Prostate gland (tissue), 2 donors: ENCODE measurements around the gene AUTS2. TPM values are rescaled to one million over a fixed set of nuclear protein-coding genes. Genes with fewer than 3 reads are reported as not detected.

Source experiments
- DNase-seq: peaks from one replicate; pipeline ENCODE4 v3.0.0-alpha.2; 2019; ENCODE audit warnings: low spot score
- H3K27ac ChIP-seq, 2 donors: fragments of 200-600 bp; sonication (generic); 2 replicates each; pipeline ENCODE4 v1.5.1; 2017 to 2019
- H3K27me3 ChIP-seq: fragments of 200-600 bp; sonication (generic); replicated peaks from 2 replicates; pipeline ENCODE4 v1.5.1; 2019; ENCODE audit not compliant: insufficient read depth
- H3K36me3 ChIP-seq, 2 donors: fragments of 200-600 bp; sonication (generic); 1 replicate in 1 of 2; 2 replicates in 1 of 2; pipeline versions ENCODE4 v1.5.1 to v1.8.1; 2017 to 2019
- H3K4me1 ChIP-seq: fragments of 200-600 bp; sonication (generic); replicated peaks from 2 replicates; pipeline ENCODE4 v1.5.1; 2019
- H3K4me3 ChIP-seq, 2 donors: fragments of 200-600 bp; sonication (generic); 2 replicates each; pipeline ENCODE4 v1.5.1; 2017 to 2019
- H3K9me3 ChIP-seq: fragments of 200-600 bp; sonication (generic); 2 replicates; pipeline ENCODE4 v1.5.1; 2017
- POLR2A ChIP-seq: fragments of 450-650 bp; IDR thresholded peaks from one replicate; pipeline ENCODE4 v1.6.1; 2016; ENCODE audit warnings: antibody characterized with exemption, mild to moderate bottlenecking
- POLR2AphosphoS5 ChIP-seq: sonication (generic); formaldehyde crosslinking; IDR thresholded peaks from one replicate; pipeline ENCODE4 v1.6.1; 2017; ENCODE audit warnings: antibody characterized with exemption
- WGBS: methylation state at CpG from one replicate; pipeline ENCODE4 v1.1.5; 2018; 5-methylcytosine and 5-hydroxymethylcytosine counted together
- intact Hi-C: fragments of 100-400 bp; cut with DNase I; formaldehyde crosslinking; loops from one replicate; pipeline ENCODE4 v1.14.2; 2022
- total RNA-seq, 2 donors: library from RNA; depleted of rRNA; stranded (reverse); fragments of >200 nt; gene quantifications; one replicate each; pipeline ENCODE4 v1.1.0, GENCODE V29; 2016
- TF ChIP-seq, protein P1 (sequence below), 4 experiments: fragments of 200-600 bp in 2 of 4; fragments of 450-650 bp in 2 of 4; sonication (generic) in 2 of 4; IDR thresholded peaks; 1 replicate in 3 of 4; 2 replicates in 1 of 4; pipeline ENCODE4 v1.5.1; 2016 to 2019; ENCODE audit warnings: antibody characterized with exemption in 4 of 4, mild to moderate bottlenecking in 2 of 4, moderate library complexity in 2 of 4

AUTS2 gene
- total RNA-seq, 2 donors from 2014 or later = 25.0 to 55.2 TPM

DNA sequence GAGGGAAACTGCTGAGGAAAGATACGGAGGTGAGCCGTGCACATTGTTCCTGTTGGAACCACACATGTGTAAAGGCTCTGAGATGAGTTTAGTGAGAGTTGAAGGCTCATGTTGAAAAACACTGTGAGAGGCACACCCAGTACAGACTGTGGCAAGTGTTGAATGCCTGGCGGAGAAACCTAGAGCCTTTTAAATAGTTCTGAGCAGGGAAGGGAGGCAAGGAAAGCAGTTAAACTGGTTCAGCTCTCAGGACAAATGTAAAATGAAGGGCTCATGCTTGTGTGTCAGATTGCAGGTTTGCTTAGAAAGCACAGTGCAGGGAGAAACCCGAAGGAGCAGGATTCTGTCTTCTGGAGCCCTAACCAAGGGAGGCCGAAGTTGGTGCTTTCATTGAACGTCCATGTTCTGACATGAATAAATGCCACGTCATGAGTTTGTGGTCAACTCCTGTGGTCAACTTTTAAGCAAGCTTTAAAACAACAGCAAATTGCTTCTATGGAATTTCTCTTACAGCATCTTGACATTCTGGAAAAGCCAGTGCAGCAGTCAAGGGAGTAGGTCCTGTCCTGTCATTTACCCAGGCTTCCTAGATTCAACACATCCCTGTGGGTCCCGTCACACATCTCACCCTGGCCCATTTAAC lies 882.8 kb downstream of the AUTS2 start:
- peak; percentile 79 for DNase-seq
- Histone ChIP-seq H3K4me3 (no peak overlapping the region), H3K9me3 (no peaks in the 10 kb centered on the region), H3K36me3 (no peaks in the 10 kb centered on the region), H3K27ac (peak overlapping the region; percentile 31 to 52), H3K27me3 (no peaks in the 10 kb centered on the region), H3K4me1 (no peaks in the 10 kb centered on the region)
- intact Hi-C loops = no loop called here
- TF ChIP-seq, protein P1, sequence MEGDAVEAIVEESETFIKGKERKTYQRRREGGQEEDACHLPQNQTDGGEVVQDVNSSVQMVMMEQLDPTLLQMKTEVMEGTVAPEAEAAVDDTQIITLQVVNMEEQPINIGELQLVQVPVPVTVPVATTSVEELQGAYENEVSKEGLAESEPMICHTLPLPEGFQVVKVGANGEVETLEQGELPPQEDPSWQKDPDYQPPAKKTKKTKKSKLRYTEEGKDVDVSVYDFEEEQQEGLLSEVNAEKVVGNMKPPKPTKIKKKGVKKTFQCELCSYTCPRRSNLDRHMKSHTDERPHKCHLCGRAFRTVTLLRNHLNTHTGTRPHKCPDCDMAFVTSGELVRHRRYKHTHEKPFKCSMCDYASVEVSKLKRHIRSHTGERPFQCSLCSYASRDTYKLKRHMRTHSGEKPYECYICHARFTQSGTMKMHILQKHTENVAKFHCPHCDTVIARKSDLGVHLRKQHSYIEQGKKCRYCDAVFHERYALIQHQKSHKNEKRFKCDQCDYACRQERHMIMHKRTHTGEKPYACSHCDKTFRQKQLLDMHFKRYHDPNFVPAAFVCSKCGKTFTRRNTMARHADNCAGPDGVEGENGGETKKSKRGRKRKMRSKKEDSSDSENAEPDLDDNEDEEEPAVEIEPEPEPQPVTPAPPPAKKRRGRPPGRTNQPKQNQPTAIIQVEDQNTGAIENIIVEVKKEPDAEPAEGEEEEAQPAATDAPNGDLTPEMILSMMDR (IDR thresholded peaks at IDR 0.05) = no peak
- TF ChIP-seq POLR2AphosphoS5 = peak; percentile 85
- no peak for TF ChIP-seq POLR2A
- 37% methylated on average over 8 of the region's 8 CpGs for WGBS

DNA sequence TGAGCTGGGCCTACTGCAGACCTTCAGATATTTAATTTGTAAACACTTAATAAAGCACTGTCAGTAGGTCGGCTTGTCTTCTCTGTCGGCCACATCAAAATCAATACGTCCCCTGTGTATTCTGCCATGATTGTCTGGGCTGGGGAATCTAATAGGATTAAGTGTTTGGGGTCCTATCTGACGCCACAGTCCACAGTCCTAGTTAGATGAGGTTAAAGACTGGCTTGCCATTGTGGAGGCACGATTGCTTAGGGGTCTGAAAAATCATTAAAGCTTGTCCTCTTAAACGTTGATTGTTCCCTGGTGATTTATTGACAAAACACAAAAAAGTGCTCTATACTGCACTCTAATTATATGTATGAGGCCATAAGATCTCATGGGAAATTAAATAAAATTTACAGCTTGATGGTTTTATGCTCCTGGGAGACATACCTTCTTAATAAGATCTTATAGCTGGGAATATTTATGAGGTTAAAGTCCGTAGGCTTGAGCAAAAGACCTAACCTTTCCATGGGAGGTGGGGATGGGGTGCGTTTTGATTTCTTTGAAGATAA lies 883.4 kb downstream of the AUTS2 start:
- Histone ChIP-seq H3K27me3 (no peaks in the 10 kb centered on the region), H3K36me3 (no peaks in the 10 kb centered on the region), H3K9me3 (no peaks in the 10 kb centered on the region), H3K4me1 (no peaks in the 10 kb centered on the region), H3K4me3 (no peak overlapping the region), H3K27ac (peak overlapping the region; percentile 31 to 52)
- intact Hi-C loops = no loop called here
- WGBS = 61% methylated on average over 8 of the region's 8 CpGs
- no peak for DNase-seq
- TF ChIP-seq, protein P1 (IDR thresholded peaks at IDR 0.05) = no peak
- TF ChIP-seq POLR2A = no peak
- no peak for TF ChIP-seq POLR2AphosphoS5

DNA sequence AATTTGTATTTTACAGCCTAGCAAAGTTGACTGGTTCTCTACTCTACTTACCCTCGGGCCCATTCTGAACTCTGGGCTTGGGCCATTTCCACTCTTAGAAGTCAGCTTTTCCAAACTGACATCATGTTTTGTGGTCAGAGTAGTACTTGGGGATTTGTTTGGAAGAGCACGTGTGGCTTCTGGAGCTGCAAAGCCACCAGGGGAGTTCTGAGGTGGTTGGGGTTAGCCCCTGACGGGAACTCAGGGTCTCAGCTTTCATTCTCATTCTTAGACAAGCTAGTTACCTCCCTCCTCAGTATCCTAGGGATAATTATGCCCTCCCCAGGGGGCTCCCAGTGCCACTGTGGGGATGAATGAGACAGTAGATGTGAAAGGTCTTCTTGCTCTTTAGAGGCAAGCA lies 886.0 kb downstream of the AUTS2 start:
- Histone ChIP-seq H3K36me3 (no peaks in the 10 kb centered on the region), H3K27ac (no peak overlapping the region), H3K4me1 (no peaks in the 10 kb centered on the region), H3K4me3 (no peak overlapping the region), H3K9me3 (no peaks in the 10 kb centered on the region), H3K27me3 (no peaks in the 10 kb centered on the region)
- DNase-seq = no peak
- TF ChIP-seq POLR2AphosphoS5 = no peak
- TF ChIP-seq POLR2A = no peak
- TF ChIP-seq, protein P1 (IDR thresholded peaks at IDR 0.05) = no peak
- WGBS = 86% methylated on average over 3 of the region's 3 CpGs
- intact Hi-C loops = no loop called here

DNA sequence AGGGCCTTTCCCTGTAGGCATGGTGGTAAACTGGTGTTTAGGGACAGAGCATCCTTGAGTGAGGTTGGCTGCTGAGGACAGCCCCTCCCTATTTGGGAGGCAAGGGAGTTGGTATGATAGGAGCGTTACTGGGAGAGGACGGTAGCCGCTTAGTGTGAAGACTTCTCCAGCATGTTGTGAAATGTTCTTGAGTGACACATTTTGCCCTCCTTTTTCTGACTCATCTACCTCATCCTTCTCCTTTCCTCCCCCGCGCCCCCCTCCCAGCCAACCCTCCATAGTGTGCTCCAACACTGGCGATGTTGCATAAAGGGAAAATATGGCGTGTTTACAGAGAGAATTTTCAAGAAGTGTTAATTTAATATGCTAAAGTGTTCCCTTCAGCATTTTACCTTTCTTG lies 888.7 kb downstream of the AUTS2 start:
- Histone ChIP-seq H3K4me3 (no peak overlapping the region), H3K27ac (no peak overlapping the region), H3K36me3 (no peaks in the 10 kb centered on the region), H3K9me3 (no peaks in the 10 kb centered on the region), H3K4me1 (no peaks in the 10 kb centered on the region), H3K27me3 (no peaks in the 10 kb centered on the region)
- DNase-seq = no peak
- 95% methylated on average over 7 of the region's 7 CpGs for WGBS
- intact Hi-C loops = no loop called here
- TF ChIP-seq, protein P1 (IDR thresholded peaks at IDR 0.05) = no peak
- TF ChIP-seq POLR2AphosphoS5 = no peak
- TF ChIP-seq POLR2A = no peak

DNA sequence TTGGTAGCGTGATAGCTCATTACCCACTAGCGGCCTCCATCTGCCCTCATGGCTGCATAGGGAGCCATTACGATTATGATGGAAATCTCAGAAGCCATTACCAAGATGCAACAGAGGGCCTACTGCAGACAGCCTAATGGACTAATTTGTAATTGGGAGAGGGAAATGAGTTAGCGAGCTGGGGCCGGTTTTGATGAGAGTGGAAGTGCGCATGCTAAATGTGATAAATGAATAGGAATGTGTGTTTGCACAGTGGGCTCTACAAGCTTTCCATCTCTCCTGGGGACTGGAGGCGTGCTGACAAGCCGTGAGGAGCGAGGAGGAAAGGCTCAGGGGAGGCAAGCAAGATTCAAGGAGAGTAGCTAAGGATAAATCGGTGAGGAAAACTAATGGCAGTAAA lies 889.2 kb downstream of the AUTS2 start:
- Histone ChIP-seq H3K9me3 (no peaks in the 10 kb centered on the region), H3K36me3 (no peaks in the 10 kb centered on the region), H3K4me1 (no peaks in the 10 kb centered on the region), H3K27ac (no peak overlapping the region), H3K27me3 (no peaks in the 10 kb centered on the region), H3K4me3 (no peak overlapping the region)
- no peak for DNase-seq
- 98% methylated on average over 10 of the region's 10 CpGs for WGBS
- TF ChIP-seq, protein P1 (IDR thresholded peaks at IDR 0.05) = no peak
- TF ChIP-seq POLR2A = no peak
- TF ChIP-seq POLR2AphosphoS5 = no peak
- intact Hi-C loops = no loop called here
